Stimulated activated naive CD8-positive, alpha-beta T cell treated with anti-CD3 and anti-CD28 coated beads, Interleukin-15, amount 100 ng/mL, for 72 hours (primary cell): ENCODE measurements around the gene KRT85.

Source experiments
- ATAC-seq: fragments of 150-1000 bp; cut with Tn5 transposase; 2 replicates; pipeline ENCODE4 v1.10.0; 2021; ENCODE audit warnings: mild to moderate bottlenecking, moderate library complexity
- DNase-seq, 2 donors: peaks; one replicate each; pipeline ENCODE4 v3.0.0; 2021 to 2022
- H3K27ac Mint-ChIP-seq, 2 donors: one replicate each; pipeline ENCODE4 v1.8.0; 2022; ENCODE audit warnings: mild to moderate bottlenecking in 2 of 2, mixed read lengths in 2 of 2, moderate library complexity in 2 of 2
- H3K27me3 Mint-ChIP-seq: one replicate; pipeline ENCODE4 v1.8.0; 2022; ENCODE audit warnings: mixed read lengths
- H3K4me1 Mint-ChIP-seq: one replicate; pipeline ENCODE4 v1.8.0; 2022; ENCODE audit warnings: mild to moderate bottlenecking, mixed read lengths
- H3K4me3 Mint-ChIP-seq, 2 donors: one replicate each; pipeline ENCODE4 v1.8.0; 2022; ENCODE audit warnings: mild to moderate bottlenecking in 2 of 2, mixed read lengths in 2 of 2, moderate library complexity in 1 of 2
- H3K9me3 Mint-ChIP-seq, 2 donors: one replicate each; pipeline ENCODE4 v1.8.0; 2022; ENCODE audit warnings: mixed read lengths in 2 of 2

The KRT85 gene

DNA sequence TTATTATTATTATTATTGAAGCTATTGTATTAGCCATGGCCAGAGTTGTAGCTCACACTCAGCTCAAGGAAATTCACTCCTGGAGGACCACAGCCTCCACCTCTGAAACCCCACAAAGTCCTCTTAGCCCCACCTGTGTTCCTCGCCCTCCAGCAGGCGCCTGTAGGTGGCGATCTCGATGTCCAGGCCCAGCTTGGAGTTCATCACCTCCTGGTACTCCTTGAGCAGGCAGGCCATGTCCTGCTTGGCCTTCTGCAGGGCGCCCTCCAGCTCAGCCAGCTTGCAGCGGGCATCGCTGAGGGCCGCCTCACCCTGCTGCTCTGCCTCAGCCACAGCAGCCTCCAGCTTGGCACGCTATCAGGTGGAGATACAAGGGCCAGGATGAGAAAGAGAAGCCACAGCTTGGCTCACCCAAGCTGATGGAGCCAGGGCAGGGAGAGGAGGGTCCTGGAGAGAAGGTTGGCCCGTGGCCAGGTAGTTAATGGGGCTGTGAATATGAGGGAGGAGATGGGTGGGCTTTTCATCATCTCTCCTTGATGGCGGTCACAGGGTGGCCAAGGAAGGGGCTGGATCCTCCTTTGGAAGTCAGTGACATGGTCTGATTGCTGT is 5.1 kb downstream of the KRT85 start:
- H3K4me3 Mint-ChIP-seq, result no peak overlapping the region
- ATAC-seq, result no peak
- H3K4me1 Mint-ChIP-seq, result peaks cover 26% of the 10 kb centered on the region
- no peak for DNase-seq
- no peak overlapping the region for H3K27ac Mint-ChIP-seq
- no peaks in the 10 kb centered on the region for H3K9me3 Mint-ChIP-seq
- H3K27me3 Mint-ChIP-seq, result no peaks in the 10 kb centered on the region

DNA sequence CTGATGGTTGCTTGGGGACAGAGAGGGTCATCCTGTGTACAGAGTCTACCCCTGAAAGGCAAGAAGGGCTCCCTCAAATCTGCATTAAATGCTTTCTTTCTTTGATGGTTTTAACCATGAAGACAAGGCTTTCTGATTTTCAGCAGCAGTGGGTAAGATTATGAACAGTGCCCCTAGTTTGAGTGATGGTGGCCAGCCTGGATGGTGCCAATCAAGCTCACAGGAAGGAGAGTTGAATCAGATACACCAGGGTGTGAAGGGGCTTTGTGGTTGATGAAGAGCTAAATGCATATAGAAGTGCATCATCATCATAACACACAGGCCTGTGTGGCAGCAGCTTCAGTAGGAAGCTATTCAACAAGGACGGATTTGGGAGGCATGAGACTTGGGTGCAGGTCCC is 5.7 kb downstream of the KRT85 start:
- peaks cover 26% of the 10 kb centered on the region for H3K4me1 Mint-ChIP-seq
- no peak for ATAC-seq
- H3K27ac Mint-ChIP-seq, result no peak overlapping the region
- H3K9me3 Mint-ChIP-seq, result no peaks in the 10 kb centered on the region
- H3K4me3 Mint-ChIP-seq, result no peak overlapping the region
- no peaks in the 10 kb centered on the region for H3K27me3 Mint-ChIP-seq
- no peak for DNase-seq

DNA sequence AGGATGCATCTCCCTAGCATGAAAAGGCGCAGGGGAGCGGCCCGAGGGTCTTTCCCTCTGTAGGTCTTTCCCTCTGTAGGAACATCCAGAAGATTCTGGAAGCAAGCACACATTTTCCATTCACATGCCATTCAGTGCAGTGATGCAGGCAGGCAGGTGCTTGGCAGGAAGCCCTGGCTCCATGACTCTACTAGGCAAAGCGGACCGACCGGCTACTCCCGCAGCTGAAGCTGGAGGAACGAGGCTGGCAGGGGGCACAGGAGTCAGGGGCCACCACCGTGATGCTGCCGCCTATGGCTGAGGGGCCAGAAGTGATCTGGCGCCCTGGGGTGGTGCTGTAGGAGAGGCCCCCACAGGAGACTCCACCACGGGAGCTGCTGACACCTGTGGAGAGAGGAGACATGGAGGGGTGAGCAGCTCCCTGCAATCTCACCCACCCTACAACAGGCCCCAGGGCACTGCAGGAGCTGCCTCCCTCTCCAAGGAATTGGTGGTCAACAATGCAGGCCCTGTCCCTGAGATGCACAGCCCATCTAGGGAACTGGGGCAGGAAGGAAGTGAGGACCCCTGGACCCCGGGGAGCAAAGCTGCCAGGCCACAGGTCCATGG is 6.5 kb downstream of the KRT85 start:
- peaks cover 26% of the 10 kb centered on the region for H3K4me1 Mint-ChIP-seq
- no peak overlapping the region for H3K4me3 Mint-ChIP-seq
- no peak for ATAC-seq
- no peak overlapping the region for H3K27ac Mint-ChIP-seq
- H3K9me3 Mint-ChIP-seq, result no peaks in the 10 kb centered on the region
- H3K27me3 Mint-ChIP-seq, result no peaks in the 10 kb centered on the region
- no peak for DNase-seq

DNA sequence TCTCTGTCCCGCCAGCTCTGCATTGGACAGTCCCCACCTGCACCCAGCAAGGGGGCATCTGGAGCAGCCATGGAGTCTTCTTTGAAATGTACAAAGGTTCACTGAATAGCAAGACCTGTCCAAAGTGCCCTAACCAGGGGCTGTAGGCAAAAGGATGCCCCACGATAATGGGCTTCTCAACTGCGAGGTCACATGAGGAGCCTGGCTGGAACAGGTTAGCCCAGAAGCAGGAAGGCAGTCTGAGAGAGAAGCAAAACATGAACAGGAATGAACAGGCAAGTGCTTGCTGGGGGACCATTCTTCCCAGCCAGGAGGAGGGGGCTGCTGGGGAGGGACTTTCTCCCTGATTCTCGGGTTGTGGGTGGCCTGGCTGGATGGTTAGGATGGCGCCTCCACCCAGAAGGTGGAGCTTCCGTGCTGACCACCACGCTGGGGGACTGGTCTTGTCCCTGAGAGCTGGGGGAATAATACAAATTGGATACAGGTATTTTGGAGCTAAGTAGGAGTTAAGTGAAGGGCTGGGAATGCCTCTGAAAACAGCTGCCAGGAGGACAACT is 7.1 kb downstream of the KRT85 start:
- H3K9me3 Mint-ChIP-seq, result no peaks in the 10 kb centered on the region

DNA sequence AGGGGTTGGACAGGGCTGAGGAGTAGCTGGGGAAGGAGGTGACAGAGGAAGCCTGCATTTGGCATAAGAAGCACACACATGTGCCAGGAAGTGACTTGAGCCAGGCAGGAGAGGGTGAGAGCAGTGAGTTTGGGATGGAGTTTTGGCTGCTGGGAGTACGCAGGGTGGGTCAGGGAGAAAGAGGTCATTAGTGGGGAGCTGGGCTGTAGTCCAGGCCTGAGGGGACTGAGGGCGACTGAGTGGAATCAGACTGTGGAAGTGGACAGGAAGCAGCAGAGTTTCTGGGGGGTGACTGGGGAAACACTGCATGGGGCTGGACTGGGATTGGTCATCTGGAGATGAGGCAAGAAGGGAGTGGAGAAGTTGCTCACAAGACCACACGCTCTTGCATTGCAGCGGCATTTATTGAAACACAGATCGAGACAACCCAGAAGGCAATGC is 7.6 kb downstream of the KRT85 start:
- Mint-ChIP-seq H3K9me3 (no peaks in the 10 kb centered on the region), H3K4me1 (peaks cover 26% of the 10 kb centered on the region), H3K4me3 (no peak overlapping the region), H3K27me3 (peaks cover 4% of the 10 kb centered on the region), H3K27ac (peak overlapping the region; percentile 53 to 61)
- DNase-seq (no peak), ATAC-seq (no peak)

More for the DNA sequence above, 7.1 kb downstream of the KRT85 start:
- no peaks in the 10 kb centered on the region for H3K27me3 Mint-ChIP-seq
- no peak for ATAC-seq
- H3K4me3 Mint-ChIP-seq, result no peak overlapping the region
- no peak overlapping the region for H3K27ac Mint-ChIP-seq
- H3K4me1 Mint-ChIP-seq, result peaks cover 26% of the 10 kb centered on the region
- DNase-seq, result no peak

DNA sequence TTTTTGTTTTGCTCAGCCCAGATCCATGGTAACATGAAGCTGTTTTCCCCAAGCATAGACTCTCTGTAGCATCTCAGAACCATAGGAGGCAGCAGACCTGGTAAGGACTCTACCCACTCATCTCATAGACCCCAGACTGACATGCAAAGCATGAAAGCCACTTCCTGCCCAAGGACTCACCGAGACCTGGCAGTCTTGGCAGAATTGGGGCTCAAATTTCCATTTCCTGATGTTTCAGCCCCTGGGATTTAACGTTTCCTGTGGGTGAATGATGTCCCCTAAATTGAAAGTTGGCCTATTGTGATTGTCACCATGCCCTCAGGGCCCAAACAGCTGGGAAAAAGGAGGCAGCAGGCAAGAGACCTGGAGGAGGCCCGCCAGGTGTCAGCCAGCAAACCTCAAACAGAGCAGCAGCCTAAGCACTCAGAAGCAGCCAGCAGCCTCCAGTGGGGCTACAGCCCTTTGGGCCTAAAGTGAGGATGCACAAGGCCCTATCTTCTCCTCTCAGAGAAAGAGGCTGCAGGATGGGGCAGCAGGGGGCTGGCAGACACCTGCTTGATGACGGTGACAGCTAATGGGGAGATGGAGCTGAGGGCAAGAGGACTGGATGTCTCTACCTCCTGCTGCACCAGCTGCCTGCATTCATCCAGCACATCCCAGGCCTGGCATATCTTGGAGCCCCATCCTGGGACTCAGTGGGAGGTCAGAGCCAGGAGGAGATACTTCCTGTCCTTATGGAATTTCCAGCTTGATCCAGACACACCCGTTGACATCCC is 8.5 kb downstream of the KRT85 start:
- H3K9me3 Mint-ChIP-seq, result no peaks in the 10 kb centered on the region
- H3K4me1 Mint-ChIP-seq, result peaks cover 26% of the 10 kb centered on the region
- DNase-seq (peak; percentile 36 to 38), ATAC-seq (peak; percentile 91)
- peaks cover 13% of the 10 kb centered on the region for H3K27me3 Mint-ChIP-seq
- H3K27ac Mint-ChIP-seq, result peak overlapping the region in 1 of 2 donors; percentile 42
- H3K4me3 Mint-ChIP-seq, result no peak overlapping the region

DNA sequence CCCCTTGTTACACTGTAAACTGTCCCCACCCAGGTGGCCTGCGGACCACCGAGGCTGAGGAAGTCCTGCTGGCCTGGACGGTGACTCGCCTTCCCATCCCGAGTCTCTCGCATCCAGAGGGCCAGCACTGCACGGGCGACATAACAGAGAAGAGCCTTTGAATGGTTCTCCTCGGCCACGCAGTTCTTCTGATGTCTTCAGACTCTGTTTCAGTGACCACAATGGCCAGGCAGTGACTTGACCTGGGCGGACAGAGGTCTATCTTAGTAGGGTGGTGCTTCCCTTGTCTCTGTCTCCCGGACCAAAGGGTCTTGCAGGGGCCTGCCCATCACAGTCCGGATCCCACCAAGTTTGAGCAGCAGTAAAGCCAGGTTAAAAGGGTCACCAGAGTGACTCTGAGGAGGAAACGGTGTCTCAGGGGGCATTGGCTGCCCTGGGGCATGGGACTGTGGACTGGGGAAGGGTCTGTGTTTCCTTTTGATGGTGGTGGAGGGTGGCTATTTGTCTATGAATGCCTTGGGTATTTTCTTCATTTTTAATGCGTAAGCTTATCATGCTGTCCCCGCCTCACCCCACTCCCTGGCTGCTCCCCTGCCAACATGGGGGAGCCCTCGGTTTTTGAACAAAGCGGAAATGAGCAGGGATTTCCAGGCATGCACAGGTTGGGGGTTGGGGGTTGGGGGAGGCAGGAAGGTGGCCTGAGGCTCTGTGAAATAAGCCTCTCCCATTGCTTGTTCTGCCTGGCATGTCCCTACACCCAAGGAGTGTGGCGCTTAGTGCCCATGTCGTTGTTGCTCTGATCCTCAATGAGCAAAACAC is 10.3 kb downstream of the KRT85 start:
- Mint-ChIP-seq H3K4me1 (peaks cover 37% of the 10 kb centered on the region), H3K27ac (no peak overlapping the region), H3K4me3 (no peak overlapping the region), H3K9me3 (no peaks in the 10 kb centered on the region), H3K27me3 (peaks cover 27% of the 10 kb centered on the region)
- DNase-seq (peak in 1 of 2 donors; percentile 2), ATAC-seq (no peak)

DNA sequence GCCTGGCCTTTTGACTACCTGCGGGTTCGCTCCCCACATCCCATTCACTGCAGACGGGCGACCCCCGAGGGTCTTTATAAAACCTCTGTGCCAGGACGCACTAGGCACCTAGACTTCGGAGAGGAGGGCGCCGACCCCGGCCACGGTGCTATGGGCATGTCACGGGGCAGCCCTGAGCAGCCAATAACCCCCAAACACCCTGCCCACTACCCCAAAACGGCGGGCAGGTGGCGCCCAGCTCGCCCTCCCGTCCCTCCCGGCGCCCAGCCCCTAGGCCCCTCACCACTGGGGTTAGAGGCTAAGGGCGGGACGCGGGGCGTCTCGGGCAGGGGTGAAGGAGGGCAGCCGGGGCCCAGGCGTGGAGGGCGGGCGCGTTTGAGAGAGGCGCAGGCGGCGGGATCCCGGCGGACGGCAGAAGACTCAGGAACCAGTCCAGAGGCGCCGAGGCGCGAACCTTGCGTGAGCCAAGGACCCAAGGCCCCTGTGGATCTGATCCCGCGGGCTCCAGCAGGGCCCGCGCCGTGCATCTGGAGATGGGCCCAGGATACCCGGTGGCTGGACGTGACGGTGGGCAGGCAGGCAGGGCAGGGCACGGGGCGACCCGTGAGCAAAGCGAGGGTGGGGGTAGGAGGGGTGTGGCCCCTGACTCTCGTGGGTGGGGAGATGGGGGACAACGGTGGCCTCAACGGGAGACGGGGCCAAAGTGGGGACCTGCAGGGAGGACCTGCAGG is 11.1 kb downstream of the KRT85 start:
- H3K4me3 Mint-ChIP-seq, result no peak overlapping the region
- DNase-seq (peak in 1 of 2 donors; percentile 8), ATAC-seq (peak; percentile 49)
- H3K4me1 Mint-ChIP-seq, result peaks cover 43% of the 10 kb centered on the region
- H3K27me3 Mint-ChIP-seq, result peaks cover 27% of the 10 kb centered on the region
- no peaks in the 10 kb centered on the region for H3K9me3 Mint-ChIP-seq
- H3K27ac Mint-ChIP-seq, result no peak overlapping the region

DNA sequence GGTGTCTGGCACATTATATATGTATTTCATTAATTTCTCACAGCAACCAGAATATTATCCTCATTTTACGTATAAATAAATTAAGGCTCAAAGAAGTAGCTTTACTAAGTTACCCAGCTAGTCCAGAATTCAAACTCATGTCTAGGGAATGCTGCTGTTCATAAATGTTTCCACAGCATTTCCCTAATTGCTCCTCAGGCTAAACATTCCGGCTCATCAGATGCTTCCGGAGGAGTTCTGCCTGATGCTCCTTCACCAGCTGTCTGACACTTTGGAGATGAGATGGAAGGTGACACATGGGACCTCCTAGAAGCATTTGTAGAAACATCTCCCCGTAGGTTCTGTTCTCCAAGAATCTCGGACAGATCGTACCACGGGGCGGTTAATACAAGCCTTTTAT is 12.1 kb downstream of the KRT85 start:
- Mint-ChIP-seq H3K4me3 (no peak overlapping the region), H3K9me3 (no peaks in the 10 kb centered on the region), H3K4me1 (peaks cover 43% of the 10 kb centered on the region), H3K27ac (no peak overlapping the region), H3K27me3 (peaks cover 35% of the 10 kb centered on the region)
- ATAC-seq (no peak), DNase-seq (no peak)

DNA sequence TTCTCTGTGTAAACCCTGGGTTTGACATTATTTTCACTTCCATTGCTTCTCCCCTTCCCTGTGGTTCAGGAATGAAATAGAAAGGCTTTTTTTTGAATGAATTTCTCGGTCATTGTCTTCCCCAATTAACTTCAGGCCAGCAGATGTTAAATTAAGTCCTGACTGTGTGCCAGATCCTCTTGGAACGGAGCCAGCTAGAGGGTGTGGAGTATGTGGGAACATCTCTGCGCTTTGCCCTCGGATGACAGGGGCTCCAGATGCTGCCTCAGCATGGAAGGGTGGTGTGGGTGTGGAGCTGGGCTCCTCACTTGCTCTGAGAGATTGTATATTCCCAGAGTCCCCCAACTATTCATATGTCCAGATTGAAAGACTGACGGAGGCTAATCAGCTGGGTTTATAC is 13.1 kb downstream of the KRT85 start:
- ATAC-seq, result no peak
- no peak for DNase-seq
- no peaks in the 10 kb centered on the region for H3K9me3 Mint-ChIP-seq
- H3K27me3 Mint-ChIP-seq, result peaks cover 35% of the 10 kb centered on the region
- H3K27ac Mint-ChIP-seq, result peak overlapping the region in 1 of 2 donors; percentile 28
- H3K4me3 Mint-ChIP-seq, result no peak overlapping the region
- H3K4me1 Mint-ChIP-seq, result peaks cover 36% of the 10 kb centered on the region

DNA sequence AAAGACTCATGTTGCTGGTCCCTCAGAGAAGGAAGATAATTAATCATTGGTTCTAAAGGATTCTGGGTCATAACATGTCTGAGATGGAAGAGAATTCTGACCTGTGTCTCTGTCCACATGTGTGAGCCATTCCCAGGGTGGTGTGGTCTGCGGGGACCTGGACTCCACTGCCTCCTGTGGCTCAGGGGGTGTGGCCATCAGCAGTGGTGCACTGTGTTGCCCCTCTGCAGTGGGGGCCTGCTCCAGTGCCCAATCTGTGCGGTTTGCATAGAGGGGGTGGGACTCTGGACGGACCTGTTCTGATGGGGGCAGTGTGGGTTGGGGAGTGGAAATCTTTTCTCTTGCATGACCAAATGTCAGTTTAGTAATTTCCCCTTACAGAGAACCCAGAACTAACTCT is 13.5 kb downstream of the KRT85 start:
- Mint-ChIP-seq H3K4me1 (peaks cover 31% of the 10 kb centered on the region), H3K27me3 (peaks cover 35% of the 10 kb centered on the region), H3K9me3 (no peaks in the 10 kb centered on the region), H3K27ac (no peak overlapping the region), H3K4me3 (no peak overlapping the region)
- ATAC-seq, result no peak
- DNase-seq, result no peak

DNA sequence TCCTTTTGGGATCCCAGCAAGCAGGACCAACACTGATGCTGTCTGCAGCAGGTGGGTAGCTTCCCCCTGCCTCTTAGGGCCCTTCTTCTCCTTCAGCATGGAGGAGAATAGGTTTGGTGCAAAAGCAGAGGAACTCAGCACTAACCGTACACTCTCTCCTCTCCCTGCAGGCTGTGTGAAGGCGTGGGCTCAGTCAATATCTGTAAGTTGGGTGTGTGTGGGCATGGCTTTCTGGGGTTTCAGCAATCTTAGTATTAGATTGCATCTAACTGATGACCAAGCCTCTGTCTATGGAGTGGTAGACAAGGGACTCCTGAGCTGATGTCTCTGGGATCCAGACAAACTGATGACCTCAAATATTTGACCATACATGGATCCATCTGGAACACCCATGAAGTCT is 14.3 kb downstream of the KRT85 start:
- Mint-ChIP-seq H3K9me3 (no peaks in the 10 kb centered on the region), H3K27ac (peak overlapping the region in 1 of 2 donors; percentile 38), H3K27me3 (peaks cover 35% of the 10 kb centered on the region), H3K4me3 (no peak overlapping the region), H3K4me1 (peaks cover 23% of the 10 kb centered on the region)
- no peak for ATAC-seq
- DNase-seq, result no peak

DNA sequence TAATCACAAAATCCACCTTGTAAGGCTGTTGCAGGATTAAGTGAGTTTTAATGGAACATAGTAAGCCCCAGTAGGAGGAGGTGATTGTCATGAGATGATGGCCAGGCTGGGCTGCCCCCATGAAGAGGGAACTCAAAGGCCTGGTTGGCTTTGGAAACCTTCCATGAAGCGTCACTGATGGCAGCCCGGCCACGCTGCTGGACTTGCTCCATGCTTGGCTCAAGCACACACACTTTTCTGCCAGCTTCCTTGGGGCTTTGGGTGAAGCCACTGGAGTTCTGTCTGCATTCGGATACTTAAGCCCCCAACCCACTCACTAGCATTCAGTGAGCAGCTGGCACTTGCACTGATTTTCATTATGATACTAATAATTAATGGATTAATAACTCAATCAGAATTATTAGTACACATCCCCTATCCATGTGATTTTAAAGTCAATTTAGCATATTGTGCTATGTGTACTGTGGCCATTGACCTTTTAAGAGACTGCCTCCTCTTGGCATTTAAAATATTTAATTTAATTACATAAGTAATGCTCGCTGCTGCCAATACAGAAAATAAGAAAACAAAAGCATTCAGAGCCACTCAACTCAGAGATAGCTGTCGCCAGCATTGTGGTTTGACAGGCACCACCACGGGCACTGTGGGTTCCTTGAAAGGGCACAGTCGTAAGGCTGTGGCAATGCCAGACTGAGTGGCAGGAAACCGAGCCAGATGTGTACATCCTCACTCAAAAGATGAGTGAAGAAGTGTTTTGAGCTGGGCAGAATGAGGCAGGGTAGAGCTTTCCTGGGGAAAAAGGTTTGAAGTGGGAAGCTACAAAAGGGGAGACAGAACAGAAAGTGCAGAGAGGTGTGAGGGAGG is 15.9 kb downstream of the KRT85 start:
- DNase-seq, result peak; percentile 17 to 61
- Mint-ChIP-seq H3K9me3 (no peaks in the 10 kb centered on the region), H3K27me3 (peaks cover 35% of the 10 kb centered on the region), H3K4me3 (no peak overlapping the region), H3K4me1 (peaks cover 17% of the 10 kb centered on the region), H3K27ac (peak overlapping the region in 1 of 2 donors; percentile 50)
- peak; percentile 92 for ATAC-seq

DNA sequence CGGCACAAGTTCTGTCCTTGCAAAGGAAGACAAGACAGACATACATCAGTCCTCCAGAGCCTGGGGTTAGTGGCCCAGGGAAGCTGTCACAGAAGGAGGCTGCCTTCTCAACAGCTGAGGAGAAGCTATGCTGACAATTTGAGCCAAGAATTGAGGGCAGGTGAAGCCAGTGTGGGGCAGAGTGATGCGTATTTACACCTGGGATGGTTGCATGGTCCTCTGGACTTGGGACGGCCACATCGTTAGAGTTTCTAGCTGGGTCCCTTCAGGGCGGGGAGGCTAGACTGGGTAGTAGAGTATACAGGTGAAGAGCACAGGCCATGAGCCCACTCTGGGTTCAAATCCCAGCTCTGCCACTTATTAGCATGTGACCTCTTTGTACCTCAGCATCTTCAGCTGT is 16.5 kb downstream of the KRT85 start:
- Mint-ChIP-seq H3K27me3 (peaks cover 35% of the 10 kb centered on the region), H3K9me3 (no peaks in the 10 kb centered on the region), H3K4me1 (peaks cover 17% of the 10 kb centered on the region), H3K27ac (no peak overlapping the region), H3K4me3 (no peak overlapping the region)
- ATAC-seq (no peak), DNase-seq (no peak)
